Cerebellar cortex (tissue), 1 donor: ENCODE data around the gene SIGLEC10.
"Not testable (repeated sequence)": the region's sequence is repeated elsewhere in the genome, so short reads cannot be mapped to it uniquely, and the experiment has no call there.

ENCODE experiments used
- DNase-seq: peaks from one replicate; pipeline ENCODE4 v3.0.0-alpha.2; 2015; ENCODE audit warnings: low spot score

Gene SIGLEC10

GRCh38 chr19:51417107-51417809 lies at the start of gene SIGLEC10:
Gene SIGLEC10 (minus strand): TSS chr19:51417642. CDS start chr19:51417581, 61 bp downstream.
- no peak for DNase-seq

- no peak for DNase-seq
Measured at GRCh38 chr19:51466723-51467122, 49.3 kb upstream of the SIGLEC10 start.

GRCh38 chr19:51463976-51464581 lies 46.6 kb upstream of the SIGLEC10 start:
- not testable (repeated sequence) for DNase-seq

GRCh38 chr19:51462681-51463080 lies 45.2 kb upstream of the SIGLEC10 start:
- no peak for DNase-seq

- no peak for DNase-seq
Measured at GRCh38 chr19:51462276-51462675, 44.8 kb upstream of the SIGLEC10 start.

- DNase-seq: no peak
Measured at GRCh38 chr19:51461723-51462161, 44.3 kb upstream of the SIGLEC10 start.

- peak; percentile 1 for DNase-seq
Measured at GRCh38 chr19:51460164-51460992, 42.9 kb upstream of the SIGLEC10 start.

- DNase-seq: no peak
Measured at GRCh38 chr19:51458899-51459505, 41.6 kb upstream of the SIGLEC10 start.

GRCh38 chr19:51458051-51458645 lies 40.7 kb upstream of the SIGLEC10 start, which contains the start of gene SIGLEC8:
Gene SIGLEC8 (minus strand): TSS chr19:51458454. CDS start chr19:51458387, 67 bp downstream.
- no peak for DNase-seq

- no peak for DNase-seq
Measured at GRCh38 chr19:51457351-51458013, 40.0 kb upstream of the SIGLEC10 start.

GRCh38 chr19:51456541-51457290 lies 39.3 kb upstream of the SIGLEC10 start:
- DNase-seq: no peak

GRCh38 chr19:51450730-51451307 lies 33.4 kb upstream of the SIGLEC10 start:
- DNase-seq: no peak

- DNase-seq: no peak
Measured at GRCh38 chr19:51448411-51449016, 31.1 kb upstream of the SIGLEC10 start.

- DNase-seq: no peak
Measured at GRCh38 chr19:51448011-51448410, 30.6 kb upstream of the SIGLEC10 start.

GRCh38 chr19:51447510-51447909 lies 30.1 kb upstream of the SIGLEC10 start:
- DNase-seq: not testable (repeated sequence)

GRCh38 chr19:51441410-51442390 lies 24.3 kb upstream of the SIGLEC10 start:
- DNase-seq: no peak

- DNase-seq: no peak
Measured at GRCh38 chr19:51440846-51441409, 23.5 kb upstream of the SIGLEC10 start.

GRCh38 chr19:51440052-51440451 lies 22.6 kb upstream of the SIGLEC10 start:
- DNase-seq: no peak
